Activated naive CD8-positive, alpha-beta T cell treated with anti-CD3 and anti-CD28 coated beads, Interleukin-2, amount 10 ng/mL, durations not matched to agents 7 days and 5 days (primary cell): ENCODE measurements around the gene CBFB. TPM values are rescaled to one million over a fixed set of nuclear protein-coding genes. Genes with fewer than 3 reads are reported as not detected.

Experiments used
- total RNA-seq, 2 experiments: library from RNA; stranded (reverse); gene quantifications; one replicate each; pipeline ENCODE4 v1.2.3, GENCODE V29; 2021

Gene CBFB
- total RNA-seq, 2 experiments from 2014 or later: 193 to 198 TPM

Other genes starting within 250 kb of the CBFB start
- not detected for gene TERB1, start 227.6 kb upstream of the CBFB start, total RNA-seq
- gene NAE1, start 198.2 kb upstream of the CBFB start, total RNA-seq: 10 to 100 TPM; 70.7 to 77.0 TPM
- not detected for gene CA7, start 184.7 kb upstream of the CBFB start, total RNA-seq
- gene PDP2, start 148.6 kb upstream of the CBFB start, total RNA-seq: 10 to 100 TPM; 26.6 TPM
- gene CDH16, start 110.3 kb upstream of the CBFB start, total RNA-seq: not detected
- gene RRAD, start 103.6 kb upstream of the CBFB start, total RNA-seq: under 1 TPM; 0.60 to 0.61 TPM
- 100 to 1,000 TPM in 1 of 2 experiments, 10 to 100 TPM in 1; 98.0 to 106 TPM for gene CIAO2B, start 94.7 kb upstream of the CBFB start, total RNA-seq
- gene CES2, start 93.6 kb upstream of the CBFB start, total RNA-seq: 10 to 100 TPM; 45.4 to 46.4 TPM
- 1 to 10 TPM; 4.8 to 8.3 TPM for gene CES3, start 67.9 kb upstream of the CBFB start, total RNA-seq
- gene CES4A, start 40.6 kb upstream of the CBFB start, total RNA-seq: 10 to 100 TPM; 16.2 to 17.5 TPM
- gene PHAF1, start 80.8 kb downstream of the CBFB start, total RNA-seq: 10 to 100 TPM; 16.6 to 17.3 TPM
- gene B3GNT9, start 121.8 kb downstream of the CBFB start, total RNA-seq: 10 to 100 TPM in 1 of 2 experiments, 1 to 10 TPM in 1; 9.0 to 10.1 TPM
- gene TRADD, start 130.8 kb downstream of the CBFB start, total RNA-seq: 10 to 100 TPM; 77.3 to 81.7 TPM
- gene FBXL8, start 130.8 kb downstream of the CBFB start, total RNA-seq: 10 to 100 TPM; 34.1 to 41.3 TPM
- gene HSF4, start 135.6 kb downstream of the CBFB start, total RNA-seq: 10 to 100 TPM; 61.5 to 76.8 TPM
- 10 to 100 TPM; 17.7 to 18.6 TPM for gene NOL3, start 141.4 kb downstream of the CBFB start, total RNA-seq
- gene MATCAP1, start 154.8 kb downstream of the CBFB start, total RNA-seq: 10 to 100 TPM; 57.4 to 59.1 TPM
- gene EXOC3L1, start 161.0 kb downstream of the CBFB start, total RNA-seq: not detected
- gene E2F4, start 163.0 kb downstream of the CBFB start, total RNA-seq: 100 to 1,000 TPM; 105 to 114 TPM
- 1 to 10 TPM; 7.6 to 9.4 TPM for gene ELMO3, start 170.0 kb downstream of the CBFB start, total RNA-seq
- gene TMEM208, start 198.0 kb downstream of the CBFB start, total RNA-seq: 10 to 100 TPM; 30.3 to 30.5 TPM
- gene FHOD1, start 218.3 kb downstream of the CBFB start, total RNA-seq: 10 to 100 TPM; 92.2 to 92.8 TPM
- 1 to 10 TPM; 3.5 to 4.5 TPM for gene SLC9A5, start 219.8 kb downstream of the CBFB start, total RNA-seq